ENCODE data around the gene IL26.

The IL26 gene

GRCh38 chr12:68239309-68239982 is 13.8 kb upstream of the IL26 start:
- DNase-seq: no peak

GRCh38 chr12:68237619-68238018 is 12.0 kb upstream of the IL26 start:
- DNase-seq: no peak

GRCh38 chr12:68237078-68237477 is 11.5 kb upstream of the IL26 start:
- DNase-seq: peak in 1 of 2 experiments; percentile 73

- peak in 1 of 2 experiments; percentile 84 for DNase-seq
These were observed 10.9 kb upstream of the IL26 start for GRCh38 chr12:68236421-68237059.

GRCh38 chr12:68235576-68235975 is 10.0 kb upstream of the IL26 start:
- no peak for DNase-seq

- DNase-seq: no peak
These were observed 8.5 kb upstream of the IL26 start for GRCh38 chr12:68234140-68234539.

GRCh38 chr12:68233498-68233897 is 7.9 kb upstream of the IL26 start:
- no peak for DNase-seq

GRCh38 chr12:68231691-68232090 is 6.1 kb upstream of the IL26 start:
- no peak for DNase-seq

- DNase-seq: no peak
These were observed 5.6 kb upstream of the IL26 start for GRCh38 chr12:68231229-68231628.

GRCh38 chr12:68229956-68230355 is 4.3 kb upstream of the IL26 start:
- DNase-seq: no peak

GRCh38 chr12:68227356-68227755 is 1.7 kb upstream of the IL26 start:
- no peak for DNase-seq

- no peak for DNase-seq
These were observed 861 bp downstream of the IL26 start for GRCh38 chr12:68224613-68225285.

GRCh38 chr12:68223067-68223747 is 2.4 kb downstream of the IL26 start:
- DNase-seq: peak; percentile 75 to 80

GRCh38 chr12:68222326-68222725 is 3.3 kb downstream of the IL26 start:
- no peak for DNase-seq

GRCh38 chr12:68221497-68221896 is 4.1 kb downstream of the IL26 start:
- no peak for DNase-seq

- DNase-seq: peak in 1 of 2 experiments; percentile 46
These were observed 14.7 kb downstream of the IL26 start for GRCh38 chr12:68210875-68211274.

GRCh38 chr12:68209048-68209728 is 16.4 kb downstream of the IL26 start:
- DNase-seq: peak; percentile 71 to 74

GRCh38 chr12:68207276-68207675 is 18.3 kb downstream of the IL26 start:
- DNase-seq: peak in 1 of 2 experiments; percentile 67

- peak in 1 of 2 experiments; percentile 59 for DNase-seq
These were observed 19.2 kb downstream of the IL26 start for GRCh38 chr12:68206446-68206845.

- DNase-seq: no peak
These were observed 22.1 kb downstream of the IL26 start for GRCh38 chr12:68203460-68203875.

GRCh38 chr12:68200854-68201253 is 24.8 kb downstream of the IL26 start:
- no peak for DNase-seq

- no peak for DNase-seq
These were observed 26.5 kb downstream of the IL26 start for GRCh38 chr12:68199127-68199526.

Measured in NCI-H187 (cell line).